GM21723 (cell line): Measurements from ENCODE around the gene TP53TG3F.
"Not testable (repeated sequence)": the region's sequence is repeated elsewhere in the genome, so short reads cannot be mapped to it uniquely, and the experiment has no call there.

Experiments
- ATAC-seq: cut with Tn5 transposase; IDR thresholded peaks from one replicate; pipeline ENCODE4 v1.9.1; 2021; ENCODE audit warnings: mild to moderate bottlenecking, moderate library complexity; ENCODE audit not compliant: unreplicated experiment

The TP53TG3F gene

GRCh38 chr16:33459312-33459711, at the start of gene TP53TG3F:
Gene TP53TG3F, plus strand, starts transcription at chr16:33459612. Its CDS starts 68 bp downstream, at chr16:33459680.
- ATAC-seq: not testable (repeated sequence)

GRCh38 chr16:33491611-33492010, 32.2 kb downstream of the TP53TG3F start:
- not testable (repeated sequence) for ATAC-seq

GRCh38 chr16:33507231-33507630, 47.8 kb downstream of the TP53TG3F start:
- ATAC-seq: not testable (repeated sequence)

- ATAC-seq: not testable (repeated sequence)
Observed at GRCh38 chr16:33509070-33509469, 49.7 kb downstream of the TP53TG3F start.

GRCh38 chr16:33509906-33510305, 50.5 kb downstream of the TP53TG3F start:
- not testable (repeated sequence) for ATAC-seq
